Activated T-cell treated with anti-CD3 and anti-CD28 coated beads, Interleukin-2, amount 50 U/mL, for 24 hours (primary cell): ENCODE data around the gene GREB1L.
"Not testable (repeated sequence)": the region's sequence is repeated elsewhere in the genome, so short reads cannot be mapped to it uniquely, and the experiment has no call there.

ENCODE experiments used
- DNase-seq: peaks from one replicate; pipeline ENCODE4 v3.0.0-alpha.2; 2020
- H3K27ac Mint-ChIP-seq: 2 replicates; pipeline ENCODE4 v1.8.0; 2020; ENCODE audit warnings: mild to moderate bottlenecking, mixed read lengths
- H3K27me3 Mint-ChIP-seq: 2 replicates; pipeline ENCODE4 v1.8.0; 2020; ENCODE audit warnings: mixed read lengths
- H3K36me3 Mint-ChIP-seq: 2 replicates; pipeline ENCODE4 v1.8.0; 2020; ENCODE audit warnings: low read depth, mixed read lengths
- H3K4me1 Mint-ChIP-seq: 2 replicates; pipeline ENCODE4 v1.8.0; 2020; ENCODE audit warnings: low read depth, mixed read lengths
- H3K4me3 Mint-ChIP-seq: 2 replicates; pipeline ENCODE4 v1.8.0; 2020; ENCODE audit warnings: mild to moderate bottlenecking, moderate library complexity, mixed read lengths
- H3K9me3 Mint-ChIP-seq: 2 replicates; pipeline ENCODE4 v1.8.0; 2020; ENCODE audit warnings: mixed read lengths

Gene GREB1L

GRCh38 chr18:21306368-21306767 lies 64.3 kb downstream of the GREB1L start:
- Mint-ChIP-seq H3K9me3 (no peaks in the 10 kb centered on the region), H3K36me3 (no peaks in the 10 kb centered on the region), H3K27ac (no peak overlapping the region), H3K4me3 (no peak overlapping the region), H3K4me1 (no peaks in the 10 kb centered on the region), H3K27me3 (peaks cover 11% of the 10 kb centered on the region)
- no peak for DNase-seq

GRCh38 chr18:21307578-21307977 lies 65.5 kb downstream of the GREB1L start:
- no peak overlapping the region for H3K4me3 Mint-ChIP-seq
- no peak for DNase-seq
- no peaks in the 10 kb centered on the region for H3K4me1 Mint-ChIP-seq
- no peaks in the 10 kb centered on the region for H3K9me3 Mint-ChIP-seq
- H3K27me3 Mint-ChIP-seq, result peaks cover 8% of the 10 kb centered on the region
- H3K27ac Mint-ChIP-seq, result no peak overlapping the region
- no peaks in the 10 kb centered on the region for H3K36me3 Mint-ChIP-seq

DNA sequence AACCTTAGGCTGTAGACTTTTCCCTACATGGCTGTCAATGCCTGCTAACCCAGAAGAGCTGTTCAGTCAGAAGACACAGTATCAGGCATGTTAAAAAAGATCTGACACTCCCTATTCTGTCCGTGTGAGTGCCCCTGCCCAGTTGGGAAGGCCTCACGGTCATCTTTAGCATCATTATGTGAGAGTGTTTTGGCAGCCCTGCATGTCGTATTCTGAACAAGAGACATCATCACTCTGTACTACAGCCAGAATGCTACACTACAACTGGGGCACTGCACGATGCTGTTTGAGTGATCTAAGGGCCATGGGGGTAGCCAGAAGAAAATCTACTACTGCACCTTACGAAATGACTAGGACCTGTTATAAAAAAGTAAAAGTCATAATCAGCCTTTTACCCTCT lies 67.2 kb downstream of the GREB1L start:
- Mint-ChIP-seq H3K4me3 (no peak overlapping the region), H3K4me1 (no peaks in the 10 kb centered on the region), H3K27ac (no peak overlapping the region), H3K9me3 (no peaks in the 10 kb centered on the region), H3K36me3 (no peaks in the 10 kb centered on the region), H3K27me3 (peaks cover 8% of the 10 kb centered on the region)
- DNase-seq, result no peak

GRCh38 chr18:21311980-21312379 lies 69.9 kb downstream of the GREB1L start:
- not testable (repeated sequence) for H3K27me3 Mint-ChIP-seq

DNA sequence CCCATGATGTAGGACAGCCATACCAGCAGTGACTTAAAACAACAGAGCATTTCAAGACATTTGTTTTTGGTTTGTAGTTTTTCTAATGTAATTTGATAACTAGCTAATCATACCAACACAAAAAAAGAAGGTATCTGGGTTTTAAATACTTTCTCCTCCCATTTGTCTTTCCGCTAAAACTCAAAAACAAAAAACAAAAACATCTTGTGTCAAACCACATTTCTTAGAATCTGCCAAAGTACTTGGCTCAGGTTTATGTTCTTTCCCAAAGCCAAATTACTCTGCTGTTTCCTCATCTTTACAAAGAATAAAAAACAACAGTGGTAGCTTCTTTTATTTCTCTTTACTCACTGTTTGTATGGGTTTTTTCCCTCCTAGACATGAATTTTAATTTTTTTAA lies 71.5 kb downstream of the GREB1L start:
- H3K27ac Mint-ChIP-seq, result no peak overlapping the region
- no peaks in the 10 kb centered on the region for H3K9me3 Mint-ChIP-seq
- H3K36me3 Mint-ChIP-seq, result no peaks in the 10 kb centered on the region
- no peak for DNase-seq
- peaks cover 4% of the 10 kb centered on the region for H3K27me3 Mint-ChIP-seq
- H3K4me3 Mint-ChIP-seq, result no peak overlapping the region
- no peaks in the 10 kb centered on the region for H3K4me1 Mint-ChIP-seq

More at GRCh38 chr18:21311980-21312379, 69.9 kb downstream of the GREB1L start:
- not testable (repeated sequence) for H3K9me3 Mint-ChIP-seq, H3K4me3 Mint-ChIP-seq, H3K36me3 Mint-ChIP-seq, DNase-seq, H3K4me1 Mint-ChIP-seq, H3K27ac Mint-ChIP-seq

GRCh38 chr18:21314724-21315123 lies 72.7 kb downstream of the GREB1L start:
- no peaks in the 10 kb centered on the region for H3K4me1 Mint-ChIP-seq
- no peak for DNase-seq
- no peaks in the 10 kb centered on the region for H3K36me3 Mint-ChIP-seq
- H3K9me3 Mint-ChIP-seq, result no peaks in the 10 kb centered on the region
- H3K4me3 Mint-ChIP-seq, result no peak overlapping the region
- peaks cover 4% of the 10 kb centered on the region for H3K27me3 Mint-ChIP-seq
- no peak overlapping the region for H3K27ac Mint-ChIP-seq

DNA sequence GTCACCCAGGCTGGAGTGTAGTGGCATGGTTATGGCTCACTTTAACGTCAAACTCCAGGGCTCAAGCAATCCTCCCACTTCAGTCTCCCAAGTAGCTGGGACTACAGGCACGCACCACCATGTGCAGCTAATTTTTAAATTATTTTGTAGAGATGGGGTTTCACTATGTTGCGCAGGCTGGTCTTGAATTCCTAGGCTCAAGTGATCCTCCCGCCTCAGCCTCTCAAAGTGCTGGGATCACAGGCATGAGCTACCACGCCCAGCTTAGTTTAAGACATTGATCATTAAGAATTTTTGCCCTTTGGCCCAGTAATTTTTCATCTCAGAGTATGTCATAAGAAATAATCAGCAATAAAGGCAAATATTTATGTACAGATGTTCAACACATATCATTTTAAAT lies 73.1 kb downstream of the GREB1L start:
- not testable (repeated sequence) for H3K27me3 Mint-ChIP-seq, H3K4me3 Mint-ChIP-seq, DNase-seq, H3K27ac Mint-ChIP-seq, H3K36me3 Mint-ChIP-seq, H3K4me1 Mint-ChIP-seq, H3K9me3 Mint-ChIP-seq

DNA sequence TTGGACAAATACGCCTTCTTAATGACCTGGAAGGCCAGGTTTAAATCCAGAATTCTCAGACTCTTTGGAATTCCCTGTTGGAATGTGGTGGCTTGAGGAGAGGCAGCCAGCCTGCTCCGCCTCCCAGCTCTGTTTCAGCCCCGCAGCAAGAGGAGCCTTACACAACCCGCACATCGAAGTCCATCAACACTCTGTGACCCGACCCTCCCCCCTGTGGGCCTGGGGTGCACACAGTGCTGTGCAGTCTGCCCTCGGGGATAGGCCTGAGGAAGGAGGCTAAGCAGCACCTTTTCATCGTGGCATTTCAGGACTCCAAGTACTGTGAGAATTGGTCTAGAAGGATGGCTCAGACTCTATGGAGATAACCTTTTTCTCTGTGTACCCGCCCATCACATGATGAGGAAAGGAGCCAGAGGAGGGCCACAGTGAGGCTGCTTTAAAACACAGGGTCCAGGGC lies 73.7 kb downstream of the GREB1L start:
- H3K27me3 Mint-ChIP-seq, result peaks cover 4% of the 10 kb centered on the region
- H3K27ac Mint-ChIP-seq, result no peak overlapping the region
- no peaks in the 10 kb centered on the region for H3K4me1 Mint-ChIP-seq
- no peak overlapping the region for H3K4me3 Mint-ChIP-seq
- H3K9me3 Mint-ChIP-seq, result no peaks in the 10 kb centered on the region
- no peaks in the 10 kb centered on the region for H3K36me3 Mint-ChIP-seq
- DNase-seq, result no peak

DNA sequence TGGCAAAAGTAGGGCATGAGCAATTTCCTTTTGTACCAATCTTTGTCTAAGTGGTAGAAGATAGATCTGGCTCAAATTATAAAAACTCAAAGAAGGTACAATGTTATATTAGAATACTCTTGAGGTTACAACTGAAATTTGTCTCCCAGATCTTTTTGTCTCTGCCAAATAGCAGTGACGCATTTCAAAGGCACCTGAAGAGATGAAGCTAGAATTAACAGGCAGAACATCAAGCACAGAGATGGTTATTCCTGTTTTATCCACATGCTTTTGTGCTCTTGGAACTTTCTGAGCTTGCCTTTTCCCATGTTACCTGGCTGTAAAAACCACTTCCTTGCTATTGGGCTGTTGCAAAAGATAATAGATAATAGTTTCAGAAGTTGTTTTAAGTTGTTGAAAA lies 74.3 kb downstream of the GREB1L start:
- H3K27ac Mint-ChIP-seq, result no peak overlapping the region
- H3K27me3 Mint-ChIP-seq, result peaks cover 4% of the 10 kb centered on the region
- no peaks in the 10 kb centered on the region for H3K4me1 Mint-ChIP-seq

GRCh38 chr18:21321711-21322110 lies 79.7 kb downstream of the GREB1L start:
- Mint-ChIP-seq H3K36me3 (no peaks in the 10 kb centered on the region), H3K27me3 (peaks cover 7% of the 10 kb centered on the region), H3K4me1 (no peaks in the 10 kb centered on the region), H3K4me3 (no peak overlapping the region), H3K9me3 (no peaks in the 10 kb centered on the region), H3K27ac (no peak overlapping the region)
- DNase-seq, result no peak

More for the DNA sequence above, 74.3 kb downstream of the GREB1L start:
- no peak overlapping the region for H3K4me3 Mint-ChIP-seq
- no peaks in the 10 kb centered on the region for H3K36me3 Mint-ChIP-seq
- no peak for DNase-seq
- H3K9me3 Mint-ChIP-seq, result no peaks in the 10 kb centered on the region

- no peaks in the 10 kb centered on the region for H3K9me3 Mint-ChIP-seq
- H3K27me3 Mint-ChIP-seq, result peaks cover 8% of the 10 kb centered on the region
- H3K4me1 Mint-ChIP-seq, result no peaks in the 10 kb centered on the region
- no peak overlapping the region for H3K4me3 Mint-ChIP-seq
- DNase-seq, result no peak
- no peaks in the 10 kb centered on the region for H3K36me3 Mint-ChIP-seq
- H3K27ac Mint-ChIP-seq, result no peak overlapping the region
Observed at GRCh38 chr18:21327101-21327500, 85.1 kb downstream of the GREB1L start.

DNA sequence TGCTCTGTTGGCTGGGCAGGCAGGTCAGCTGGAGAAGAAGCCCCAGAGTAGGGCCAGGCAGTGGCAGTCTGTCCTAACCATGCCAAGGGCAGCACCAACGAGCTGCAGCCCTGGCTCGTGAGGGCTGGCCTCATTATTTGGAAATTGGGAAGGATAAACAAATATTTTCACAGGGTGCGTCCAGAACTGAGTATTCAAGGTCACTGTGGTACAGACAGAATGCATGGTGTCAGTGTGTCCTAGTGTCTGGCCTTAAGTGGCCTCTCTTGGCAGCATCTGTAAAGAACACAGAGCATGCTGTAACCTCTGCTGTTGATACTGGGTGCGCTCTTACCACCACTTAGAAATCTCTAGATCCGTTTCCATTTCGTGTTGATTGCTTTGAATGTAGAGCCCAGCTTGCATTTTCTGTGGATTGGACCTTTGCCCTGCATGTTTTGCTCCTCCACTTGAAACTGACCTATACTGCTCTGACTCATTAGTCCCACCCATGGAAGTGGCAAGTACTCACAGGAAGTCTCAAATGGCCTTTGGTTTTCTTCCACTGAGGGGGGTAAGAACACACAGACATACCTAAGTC lies 88.2 kb downstream of the GREB1L start:
- H3K4me3 Mint-ChIP-seq, result no peak overlapping the region
- no peaks in the 10 kb centered on the region for H3K36me3 Mint-ChIP-seq
- peaks cover 5% of the 10 kb centered on the region for H3K27me3 Mint-ChIP-seq
- DNase-seq, result no peak
- no peaks in the 10 kb centered on the region for H3K9me3 Mint-ChIP-seq
- H3K27ac Mint-ChIP-seq, result no peak overlapping the region
- no peaks in the 10 kb centered on the region for H3K4me1 Mint-ChIP-seq

GRCh38 chr18:21331065-21331464 lies 89.0 kb downstream of the GREB1L start:
- Mint-ChIP-seq H3K27ac (no peak overlapping the region), H3K4me1 (no peaks in the 10 kb centered on the region), H3K27me3 (peaks cover 5% of the 10 kb centered on the region), H3K9me3 (no peaks in the 10 kb centered on the region), H3K4me3 (no peak overlapping the region), H3K36me3 (no peaks in the 10 kb centered on the region)
- no peak for DNase-seq

DNA sequence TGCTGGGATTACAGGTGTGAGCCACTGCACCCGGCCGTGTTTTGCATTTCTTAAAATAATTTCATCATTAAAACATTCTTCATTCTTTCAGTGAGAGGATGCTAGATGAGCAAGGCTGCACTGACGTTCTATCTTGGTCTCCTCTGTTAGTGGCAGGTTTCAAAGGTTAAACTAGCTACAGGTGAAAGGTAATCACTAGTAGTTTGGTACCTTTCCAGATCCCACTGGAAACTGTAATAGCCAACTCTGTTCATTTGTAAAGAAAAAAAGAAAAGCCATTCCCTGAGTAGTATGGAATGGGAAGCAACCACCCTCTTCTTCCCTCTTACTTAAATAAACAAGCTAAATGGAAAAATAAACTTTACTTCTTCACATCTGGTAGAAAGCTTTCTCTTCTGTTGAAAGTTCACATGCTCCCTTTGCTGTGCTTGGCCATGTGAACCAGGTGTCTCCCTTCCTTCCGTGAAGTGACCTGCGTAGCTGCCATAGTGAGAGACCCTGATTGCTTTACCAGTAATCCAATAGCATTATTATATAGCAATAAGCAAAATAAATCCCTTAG lies 94.0 kb downstream of the GREB1L start:
- Mint-ChIP-seq H3K27me3 (no peaks in the 10 kb centered on the region), H3K9me3 (no peaks in the 10 kb centered on the region), H3K27ac (no peak overlapping the region), H3K4me1 (no peaks in the 10 kb centered on the region), H3K4me3 (no peak overlapping the region), H3K36me3 (no peaks in the 10 kb centered on the region)
- DNase-seq, result no peak

- Mint-ChIP-seq H3K4me1 (no peaks in the 10 kb centered on the region), H3K9me3 (no peaks in the 10 kb centered on the region), H3K36me3 (no peaks in the 10 kb centered on the region), H3K27me3 (no peaks in the 10 kb centered on the region), H3K27ac (no peak overlapping the region), H3K4me3 (no peak overlapping the region)
- DNase-seq, result no peak
Observed at GRCh38 chr18:21336846-21337245, 94.8 kb downstream of the GREB1L start.

DNA sequence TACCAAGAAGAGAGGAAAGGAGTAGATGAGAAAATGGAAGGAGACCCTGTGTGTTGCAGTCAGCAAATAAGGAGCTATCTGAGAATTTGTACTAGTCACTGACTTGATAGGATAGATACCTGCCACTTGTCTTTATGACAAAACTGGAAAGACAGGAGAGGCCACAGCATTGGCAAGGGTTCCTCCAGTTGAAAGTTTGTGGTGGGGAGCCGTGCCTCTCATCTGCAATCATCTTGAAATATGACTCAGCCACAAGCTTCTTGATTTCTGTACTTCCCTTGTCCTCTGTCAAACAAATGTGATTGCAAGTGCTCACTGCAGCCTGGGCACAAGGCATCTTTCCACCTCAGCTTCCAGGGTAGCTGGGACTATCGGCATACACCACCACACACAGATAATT lies 99.1 kb downstream of the GREB1L start:
- Mint-ChIP-seq H3K4me1 (no peaks in the 10 kb centered on the region), H3K9me3 (no peaks in the 10 kb centered on the region), H3K4me3 (no peak overlapping the region), H3K27me3 (no peaks in the 10 kb centered on the region), H3K27ac (no peak overlapping the region), H3K36me3 (no peaks in the 10 kb centered on the region)
- DNase-seq, result no peak
